Stimulated activated CD8-positive, alpha-beta memory T cell treated with anti-CD3 and anti-CD28 coated beads, Interleukin-7, amount 100 ng/mL, for 1 hour (primary cell): ENCODE measurements around the gene ROPN1B.

Source experiments
- DNase-seq, 2 donors: peaks; one replicate each; pipeline ENCODE4 v3.0.0-alpha.2; 2020; ENCODE audit warnings: low read depth in 2 of 2

ROPN1B gene

GRCh38 chr3:126003447-126004190 is 34.6 kb downstream of the ROPN1B start:
- DNase-seq: no peak

- DNase-seq: no peak
Observed at GRCh38 chr3:126004217-126004616, 35.2 kb downstream of the ROPN1B start.

GRCh38 chr3:126004692-126005091 is 35.7 kb downstream of the ROPN1B start:
- DNase-seq: no peak

GRCh38 chr3:126005951-126006350 is 37.0 kb downstream of the ROPN1B start:
- no peak for DNase-seq

- DNase-seq: no peak
Observed at GRCh38 chr3:126008219-126008618, 39.2 kb downstream of the ROPN1B start.

GRCh38 chr3:126009181-126009580 is 40.2 kb downstream of the ROPN1B start:
- no peak for DNase-seq

- DNase-seq: no peak
Observed at GRCh38 chr3:126013751-126014156, 44.8 kb downstream of the ROPN1B start.

GRCh38 chr3:126014252-126014651 is 45.3 kb downstream of the ROPN1B start:
- DNase-seq: no peak

- DNase-seq: no peak
Observed at GRCh38 chr3:126015075-126015474, 46.1 kb downstream of the ROPN1B start.

- DNase-seq: no peak
Observed at GRCh38 chr3:126016616-126017015, 47.6 kb downstream of the ROPN1B start.

GRCh38 chr3:126017362-126017761 is 48.4 kb downstream of the ROPN1B start:
- no peak for DNase-seq

- DNase-seq: no peak
Observed at GRCh38 chr3:126018545-126018944, 49.6 kb downstream of the ROPN1B start.

- no peak for DNase-seq
Observed at GRCh38 chr3:126018995-126019394, 50.0 kb downstream of the ROPN1B start.

- no peak for DNase-seq
Observed at GRCh38 chr3:126019683-126020082, 50.7 kb downstream of the ROPN1B start.

GRCh38 chr3:126021224-126021623 is 52.2 kb downstream of the ROPN1B start:
- DNase-seq: no peak

GRCh38 chr3:126021702-126022101 is 52.7 kb downstream of the ROPN1B start:
- DNase-seq: no peak

GRCh38 chr3:126022741-126023359 is 53.9 kb downstream of the ROPN1B start:
- no peak for DNase-seq

GRCh38 chr3:126023390-126023789 is 54.4 kb downstream of the ROPN1B start:
- no peak for DNase-seq

- DNase-seq: no peak
Observed at GRCh38 chr3:126024049-126024854, 55.3 kb downstream of the ROPN1B start.

- no peak for DNase-seq
Observed at GRCh38 chr3:126025116-126025729, 56.2 kb downstream of the ROPN1B start.

GRCh38 chr3:126025862-126026261 is 56.9 kb downstream of the ROPN1B start:
- DNase-seq: no peak

- no peak for DNase-seq
Observed at GRCh38 chr3:126026277-126026751, 57.3 kb downstream of the ROPN1B start.
